ENCODE data around the gene C11orf86. TPM values are rescaled to one million over a fixed set of nuclear protein-coding genes. Genes with fewer than 3 reads are reported as not detected.

Gene C11orf86
- total and polyA plus RNA-seq, 2 experiments from 2014 or later = 0.21 to 0.74 TPM

DNA sequence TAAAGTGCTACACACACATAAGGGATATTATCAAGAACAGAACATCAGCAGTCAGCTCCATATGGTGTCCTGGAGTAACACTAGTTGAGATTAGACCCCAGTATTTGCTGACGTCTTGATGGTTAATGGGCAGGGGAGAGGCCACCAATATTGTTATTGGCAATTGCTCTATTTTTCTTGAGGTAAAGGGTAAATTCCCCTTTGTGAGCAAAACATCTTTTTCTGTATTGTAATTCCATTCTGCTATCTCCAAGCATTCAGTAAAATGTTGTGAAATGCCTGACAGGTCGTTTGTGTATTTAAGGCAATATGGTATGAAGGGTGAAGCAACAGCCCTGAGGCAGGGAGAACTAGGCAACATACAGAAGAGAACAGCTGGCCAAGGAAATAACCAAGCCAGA lies 38.8 kb upstream of the C11orf86 start (continued):
- TF ChIP-seq, protein P1, sequence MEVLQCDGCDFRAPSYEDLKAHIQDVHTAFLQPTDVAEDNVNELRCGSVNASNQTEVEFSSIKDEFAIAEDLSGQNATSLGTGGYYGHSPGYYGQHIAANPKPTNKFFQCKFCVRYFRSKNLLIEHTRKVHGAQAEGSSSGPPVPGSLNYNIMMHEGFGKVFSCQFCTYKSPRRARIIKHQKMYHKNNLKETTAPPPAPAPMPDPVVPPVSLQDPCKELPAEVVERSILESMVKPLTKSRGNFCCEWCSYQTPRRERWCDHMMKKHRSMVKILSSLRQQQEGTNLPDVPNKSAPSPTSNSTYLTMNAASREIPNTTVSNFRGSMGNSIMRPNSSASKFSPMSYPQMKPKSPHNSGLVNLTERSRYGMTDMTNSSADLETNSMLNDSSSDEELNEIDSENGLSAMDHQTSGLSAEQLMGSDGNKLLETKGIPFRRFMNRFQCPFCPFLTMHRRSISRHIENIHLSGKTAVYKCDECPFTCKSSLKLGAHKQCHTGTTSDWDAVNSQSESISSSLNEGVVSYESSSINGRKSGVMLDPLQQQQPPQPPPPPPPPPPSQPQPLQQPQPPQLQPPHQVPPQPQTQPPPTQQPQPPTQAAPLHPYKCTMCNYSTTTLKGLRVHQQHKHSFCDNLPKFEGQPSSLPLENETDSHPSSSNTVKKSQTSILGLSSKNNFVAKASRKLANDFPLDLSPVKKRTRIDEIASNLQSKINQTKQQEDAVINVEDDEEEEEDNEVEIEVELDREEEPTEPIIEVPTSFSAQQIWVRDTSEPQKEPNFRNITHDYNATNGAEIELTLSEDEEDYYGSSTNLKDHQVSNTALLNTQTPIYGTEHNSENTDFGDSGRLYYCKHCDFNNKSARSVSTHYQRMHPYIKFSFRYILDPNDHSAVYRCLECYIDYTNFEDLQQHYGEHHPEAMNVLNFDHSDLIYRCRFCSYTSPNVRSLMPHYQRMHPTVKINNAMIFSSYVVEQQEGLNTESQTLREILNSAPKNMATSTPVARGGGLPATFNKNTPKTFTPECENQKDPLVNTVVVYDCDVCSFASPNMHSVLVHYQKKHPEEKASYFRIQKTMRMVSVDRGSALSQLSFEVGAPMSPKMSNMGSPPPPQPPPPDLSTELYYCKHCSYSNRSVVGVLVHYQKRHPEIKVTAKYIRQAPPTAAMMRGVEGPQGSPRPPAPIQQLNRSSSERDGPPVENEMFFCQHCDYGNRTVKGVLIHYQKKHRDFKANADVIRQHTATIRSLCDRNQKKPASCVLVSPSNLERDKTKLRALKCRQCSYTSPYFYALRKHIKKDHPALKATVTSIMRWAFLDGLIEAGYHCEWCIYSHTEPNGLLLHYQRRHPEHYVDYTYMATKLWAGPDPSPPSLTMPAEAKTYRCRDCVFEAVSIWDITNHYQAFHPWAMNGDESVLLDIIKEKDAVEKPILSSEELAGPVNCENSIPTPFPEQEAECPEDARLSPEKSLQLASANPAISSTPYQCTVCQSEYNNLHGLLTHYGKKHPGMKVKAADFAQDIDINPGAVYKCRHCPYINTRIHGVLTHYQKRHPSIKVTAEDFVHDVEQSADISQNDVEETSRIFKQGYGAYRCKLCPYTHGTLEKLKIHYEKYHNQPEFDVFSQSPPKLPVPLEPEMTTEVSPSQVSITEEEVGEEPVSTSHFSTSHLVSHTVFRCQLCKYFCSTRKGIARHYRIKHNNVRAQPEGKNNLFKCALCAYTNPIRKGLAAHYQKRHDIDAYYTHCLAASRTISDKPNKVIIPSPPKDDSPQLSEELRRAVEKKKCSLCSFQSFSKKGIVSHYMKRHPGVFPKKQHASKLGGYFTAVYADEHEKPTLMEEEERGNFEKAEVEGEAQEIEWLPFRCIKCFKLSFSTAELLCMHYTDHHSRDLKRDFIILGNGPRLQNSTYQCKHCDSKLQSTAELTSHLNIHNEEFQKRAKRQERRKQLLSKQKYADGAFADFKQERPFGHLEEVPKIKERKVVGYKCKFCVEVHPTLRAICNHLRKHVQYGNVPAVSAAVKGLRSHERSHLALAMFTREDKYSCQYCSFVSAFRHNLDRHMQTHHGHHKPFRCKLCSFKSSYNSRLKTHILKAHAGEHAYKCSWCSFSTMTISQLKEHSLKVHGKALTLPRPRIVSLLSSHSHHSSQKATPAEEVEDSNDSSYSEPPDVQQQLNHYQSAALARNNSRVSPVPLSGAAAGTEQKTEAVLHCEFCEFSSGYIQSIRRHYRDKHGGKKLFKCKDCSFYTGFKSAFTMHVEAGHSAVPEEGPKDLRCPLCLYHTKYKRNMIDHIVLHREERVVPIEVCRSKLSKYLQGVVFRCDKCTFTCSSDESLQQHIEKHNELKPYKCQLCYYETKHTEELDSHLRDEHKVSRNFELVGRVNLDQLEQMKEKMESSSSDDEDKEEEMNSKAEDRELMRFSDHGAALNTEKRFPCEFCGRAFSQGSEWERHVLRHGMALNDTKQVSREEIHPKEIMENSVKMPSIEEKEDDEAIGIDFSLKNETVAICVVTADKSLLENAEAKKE (CRISPR knock-in tag; IDR thresholded peaks at IDR 0.05) = no peak
- no peak for TF ChIP-seq ZNF331 (CRISPR knock-in tag; IDR thresholded peaks at IDR 0.05; ENCODE audit: low read depth)
- no peak for TF ChIP-seq ZNF114 (CRISPR knock-in tag; IDR thresholded peaks at IDR 0.05)
- TF ChIP-seq NANOG (IDR thresholded peaks at IDR 0.05; ENCODE audit: borderline replicate concordance) = no peak
- TF ChIP-seq, protein P2, sequence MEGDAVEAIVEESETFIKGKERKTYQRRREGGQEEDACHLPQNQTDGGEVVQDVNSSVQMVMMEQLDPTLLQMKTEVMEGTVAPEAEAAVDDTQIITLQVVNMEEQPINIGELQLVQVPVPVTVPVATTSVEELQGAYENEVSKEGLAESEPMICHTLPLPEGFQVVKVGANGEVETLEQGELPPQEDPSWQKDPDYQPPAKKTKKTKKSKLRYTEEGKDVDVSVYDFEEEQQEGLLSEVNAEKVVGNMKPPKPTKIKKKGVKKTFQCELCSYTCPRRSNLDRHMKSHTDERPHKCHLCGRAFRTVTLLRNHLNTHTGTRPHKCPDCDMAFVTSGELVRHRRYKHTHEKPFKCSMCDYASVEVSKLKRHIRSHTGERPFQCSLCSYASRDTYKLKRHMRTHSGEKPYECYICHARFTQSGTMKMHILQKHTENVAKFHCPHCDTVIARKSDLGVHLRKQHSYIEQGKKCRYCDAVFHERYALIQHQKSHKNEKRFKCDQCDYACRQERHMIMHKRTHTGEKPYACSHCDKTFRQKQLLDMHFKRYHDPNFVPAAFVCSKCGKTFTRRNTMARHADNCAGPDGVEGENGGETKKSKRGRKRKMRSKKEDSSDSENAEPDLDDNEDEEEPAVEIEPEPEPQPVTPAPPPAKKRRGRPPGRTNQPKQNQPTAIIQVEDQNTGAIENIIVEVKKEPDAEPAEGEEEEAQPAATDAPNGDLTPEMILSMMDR (conservative IDR thresholded peaks at IDR 0.05; ENCODE audit: low read depth in 2 of 2) = no peak
- TF ChIP-seq EZH2 (IDR thresholded peaks at IDR 0.05; ENCODE audit: low read depth, unreplicated experiment) = no peak

DNA sequence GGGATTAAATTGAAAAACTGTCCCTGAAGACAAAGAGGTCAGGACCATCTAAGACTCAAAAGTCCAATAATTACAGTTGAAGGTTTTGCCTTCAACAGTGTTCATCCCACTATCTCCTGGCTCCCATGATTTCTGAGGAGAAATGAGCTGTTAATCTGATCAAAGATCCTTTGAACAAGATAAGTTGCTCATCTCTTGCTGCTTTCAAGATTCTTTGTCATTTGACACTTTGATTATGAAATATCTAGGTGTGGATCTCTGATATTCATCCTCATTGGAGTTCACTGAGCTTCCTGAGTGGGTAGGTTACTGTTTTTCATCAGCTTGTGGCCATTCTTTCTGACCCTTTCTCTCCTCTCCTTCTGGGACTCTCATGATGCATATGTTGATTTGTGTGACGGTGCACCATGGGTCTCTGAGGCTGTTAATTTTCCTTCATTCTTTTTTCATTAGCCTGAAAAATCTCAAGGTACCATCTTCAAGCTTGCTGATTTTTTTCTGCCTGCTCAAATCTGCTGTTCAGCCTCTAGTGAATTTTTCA lies 37.8 kb upstream of the C11orf86 start:
- Histone ChIP-seq H3K27me3 (ENCODE audit: insufficient read depth) (no peaks in the 10 kb centered on the region), H3K9me2 (ENCODE audit: insufficient read depth) (no peaks in the 10 kb centered on the region), H4K20me1 (replicated peaks; ENCODE audit: insufficient read depth) (no peaks in the 10 kb centered on the region), H3K4me3 (no peak overlapping the region), H3K36me3 (ENCODE audit: insufficient read depth) (no peaks in the 10 kb centered on the region), H3K27ac (ENCODE audit: low read depth) (no peak overlapping the region), H3K4me1 (ENCODE audit: insufficient read depth) (no peaks in the 10 kb centered on the region), H3K79me2 (replicated peaks; ENCODE audit: insufficient read depth) (no peaks in the 10 kb centered on the region), H2AFZ (no peak overlapping the region), H3K4me2 (no peak overlapping the region), H3F3A (replicated peaks; ENCODE audit: low read depth) (no peaks in the 10 kb centered on the region)
- H3K27me3 Mint-ChIP-seq (ENCODE audit: insufficient read depth, low read depth, poor library complexity) = peaks cover under 1% of the 10 kb centered on the region
- H3K4me1 Mint-ChIP-seq = peaks cover 6% of the 10 kb centered on the region; the same call in 2 of the 3 replicates
- peaks cover under 1% of the 10 kb centered on the region; the same call in 1 of the 3 replicates for H3K36me3 Mint-ChIP-seq (ENCODE audit: low read depth)
- H3K9me3 Mint-ChIP-seq = no peaks in the 10 kb centered on the region
- TF ChIP-seq, protein P2 (conservative IDR thresholded peaks at IDR 0.05; ENCODE audit: low read depth in 2 of 2) = no peak
- no peak for TF ChIP-seq JUNB (IDR thresholded peaks at IDR 0.05; ENCODE audit: unreplicated experiment)
- H3K4me3 Mint-ChIP-seq = no peak overlapping the region
- ATAC-seq (no peak), DNase-seq (ENCODE audit: low spot score) (no peak)
- H3K27ac Mint-ChIP-seq = no peak overlapping the region
